HG03521 (cell line): ENCODE measurements around the gene NPEPL1.
"Not testable (repeated sequence)": the region's sequence is repeated elsewhere in the genome, so short reads cannot be mapped to it uniquely, and the experiment has no call there.

Experiments
- ATAC-seq: cut with Tn5 transposase; IDR thresholded peaks from one replicate; pipeline ENCODE4 v1.9.1; 2021; ENCODE audit warnings: mild to moderate bottlenecking, moderate library complexity; ENCODE audit not compliant: unreplicated experiment

Gene NPEPL1

GRCh38 chr20:58737198-58737597, 44.6 kb downstream of the NPEPL1 start:
- ATAC-seq = no peak

- no peak for ATAC-seq
Measured at GRCh38 chr20:58740356-58741308, 48.0 kb downstream of the NPEPL1 start.

GRCh38 chr20:58741384-58741783, 48.8 kb downstream of the NPEPL1 start:
- ATAC-seq = no peak

GRCh38 chr20:58742668-58743566, 50.3 kb downstream of the NPEPL1 start:
- no peak for ATAC-seq

- ATAC-seq = no peak
Measured at GRCh38 chr20:58743929-58744534, 51.4 kb downstream of the NPEPL1 start.

- ATAC-seq = no peak
Measured at GRCh38 chr20:58744836-58745235, 52.2 kb downstream of the NPEPL1 start.

GRCh38 chr20:58745391-58745790, 52.8 kb downstream of the NPEPL1 start:
- no peak for ATAC-seq

GRCh38 chr20:58746620-58747019, 54.0 kb downstream of the NPEPL1 start:
- no peak for ATAC-seq

- no peak for ATAC-seq
Measured at GRCh38 chr20:58747211-58747610, 54.6 kb downstream of the NPEPL1 start.

GRCh38 chr20:58748618-58749017, 56.0 kb downstream of the NPEPL1 start:
- ATAC-seq = no peak

GRCh38 chr20:58749098-58749769, 56.6 kb downstream of the NPEPL1 start:
- ATAC-seq = no peak

GRCh38 chr20:58749979-58750378, 57.4 kb downstream of the NPEPL1 start:
- ATAC-seq = no peak

GRCh38 chr20:58750706-58751105, 58.1 kb downstream of the NPEPL1 start:
- ATAC-seq = not testable (repeated sequence)

- ATAC-seq = no peak
Measured at GRCh38 chr20:58751979-58752378, 59.4 kb downstream of the NPEPL1 start.

- no peak for ATAC-seq
Measured at GRCh38 chr20:58752565-58752964, 60.0 kb downstream of the NPEPL1 start.

- ATAC-seq = no peak
Measured at GRCh38 chr20:58753267-58753921, 60.8 kb downstream of the NPEPL1 start.

GRCh38 chr20:58753922-58754551, 61.4 kb downstream of the NPEPL1 start:
- no peak for ATAC-seq

GRCh38 chr20:58754584-58754983, 62.0 kb downstream of the NPEPL1 start:
- no peak for ATAC-seq

- no peak for ATAC-seq
Measured at GRCh38 chr20:58755062-58755697, 62.6 kb downstream of the NPEPL1 start.
